Adrenal gland (tissue), 5 donors: ENCODE data around the gene AIF1L.

Experiments used
- CTCF ChIP-seq, 6 experiments: fragments of 450-650 bp in 4 of 6; fragments of 200-600 bp in 2 of 6; sonication (generic) in 1 of 6; IDR thresholded peaks; 1 replicate in 5 of 6; 2 replicates in 1 of 6; pipeline versions ENCODE4 v1.5.1 to v1.8.0; 2016 to 2021; ENCODE audit warnings: antibody characterized with exemption in 6 of 6, mild to moderate bottlenecking in 2 of 6, moderate library complexity in 1 of 6
- POLR2A ChIP-seq, 2 donors: fragments of 450-650 bp; IDR thresholded peaks; one replicate each; pipeline ENCODE4 v1.6.1; 2017; ENCODE audit warnings: antibody characterized with exemption in 2 of 2, mild to moderate bottlenecking in 2 of 2, moderate library complexity in 1 of 2
- donor health status: DM: no; HTN: no; CAD: no.

- no peak for TF ChIP-seq CTCF (IDR thresholded peaks at IDR 0.05)
- TF ChIP-seq POLR2A (IDR thresholded peaks at IDR 0.05): no peak
Observed at GRCh38 chr9:131068076-131068816, 28.1 kb upstream of the AIF1L start.
